ENCODE data around the gene METTL13.

METTL13 gene

GRCh38 chr1:171758011-171758410 lies 23.4 kb upstream of the METTL13 start:
- in situ Hi-C loops (cut with HindIII; ENCODE audit: low sequenced_read_pairs), result no loop called here
- H3K4me3 ChIP-seq (ENCODE audit: low read depth, low read length), result no peak overlapping the region
- no peak for TF ChIP-seq CTCF (IDR thresholded peaks at IDR 0.05; ENCODE audit: low read depth, low read length)
- no peak for DNase-seq (ENCODE audit: low read depth, low spot score)

DNA sequence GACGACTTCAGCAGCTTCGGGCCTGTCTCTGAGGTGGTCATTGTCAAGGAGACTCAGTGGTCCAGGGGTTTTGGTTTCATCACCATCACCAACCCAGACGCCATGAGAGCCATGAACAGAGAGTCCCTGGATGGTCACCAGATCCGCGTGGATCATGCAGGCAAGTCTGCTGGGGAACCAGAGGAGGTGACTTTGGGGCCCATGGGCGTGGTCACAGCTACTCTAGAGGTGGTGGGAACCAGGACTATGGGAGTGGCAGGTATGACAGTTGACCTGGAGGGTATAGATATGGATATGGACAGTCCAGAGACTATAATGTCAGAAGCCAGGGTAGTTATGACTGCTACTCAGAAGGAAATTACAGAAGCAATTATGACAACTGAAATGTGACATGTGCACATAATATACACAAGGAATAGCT lies 19.3 kb upstream of the METTL13 start:
- H3K4me3 ChIP-seq (ENCODE audit: low read depth, low read length), result no peak overlapping the region
- no peak for DNase-seq (ENCODE audit: low read depth, low spot score)
- TF ChIP-seq CTCF (IDR thresholded peaks at IDR 0.05; ENCODE audit: low read depth, low read length), result no peak
- in situ Hi-C loops (cut with HindIII; ENCODE audit: low sequenced_read_pairs), result no loop called here

DNA sequence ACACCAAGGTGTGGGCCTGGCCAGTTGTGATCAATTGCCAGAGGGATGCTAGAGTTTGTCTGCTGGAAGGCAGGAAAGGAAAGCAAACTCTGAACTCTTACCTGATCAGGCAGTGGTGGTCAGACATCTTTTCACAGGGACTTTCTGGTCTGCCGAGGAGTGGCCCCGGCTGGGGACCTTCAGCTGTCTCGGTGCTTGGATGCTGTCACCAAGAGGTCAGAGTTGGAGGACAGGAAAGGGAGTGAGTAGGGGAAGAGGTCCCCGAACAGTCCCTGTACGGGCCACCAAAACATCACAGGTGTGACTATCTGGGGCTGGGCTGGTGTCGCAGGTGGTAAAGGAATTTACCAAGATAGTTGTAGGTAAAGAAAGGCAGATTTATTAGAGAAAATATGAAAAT lies 17.7 kb upstream of the METTL13 start:
- no peak overlapping the region for H3K4me3 ChIP-seq (ENCODE audit: low read depth, low read length)
- no peak for TF ChIP-seq CTCF (IDR thresholded peaks at IDR 0.05; ENCODE audit: low read depth, low read length)
- DNase-seq (ENCODE audit: low read depth, low spot score), result no peak
- in situ Hi-C loops (cut with HindIII; ENCODE audit: low sequenced_read_pairs), result no loop called here

GRCh38 chr1:171769171-171769570 lies 12.3 kb upstream of the METTL13 start:
- H3K4me3 ChIP-seq (ENCODE audit: low read depth, low read length), result no peak overlapping the region
- in situ Hi-C loops (cut with HindIII; ENCODE audit: low sequenced_read_pairs), result no loop called here
- no peak for DNase-seq (ENCODE audit: low read depth, low spot score)
- no peak for TF ChIP-seq CTCF (IDR thresholded peaks at IDR 0.05; ENCODE audit: low read depth, low read length)

- no peak for TF ChIP-seq CTCF (IDR thresholded peaks at IDR 0.05; ENCODE audit: low read depth, low read length)
- H3K4me3 ChIP-seq (ENCODE audit: low read depth, low read length), result no peak overlapping the region
- in situ Hi-C loops (cut with HindIII; ENCODE audit: low sequenced_read_pairs), result no loop called here
- no peak for DNase-seq (ENCODE audit: low read depth, low spot score)
These were observed 11.7 kb upstream of the METTL13 start for GRCh38 chr1:171769754-171770153.

- in situ Hi-C loops (cut with HindIII; ENCODE audit: low sequenced_read_pairs), result no loop called here
- DNase-seq (ENCODE audit: low read depth, low spot score), result no peak
- no peak overlapping the region for H3K4me3 ChIP-seq (ENCODE audit: low read depth, low read length)
- TF ChIP-seq CTCF (IDR thresholded peaks at IDR 0.05; ENCODE audit: low read depth, low read length), result no peak
These were observed 9.1 kb upstream of the METTL13 start for GRCh38 chr1:171772312-171772711.

GRCh38 chr1:171780583-171781175 lies 781 bp upstream of the METTL13 start:
- in situ Hi-C loops (cut with HindIII; ENCODE audit: low sequenced_read_pairs), result no loop called here
- DNase-seq (ENCODE audit: low read depth, low spot score), result no peak
- TF ChIP-seq CTCF (IDR thresholded peaks at IDR 0.05; ENCODE audit: low read depth, low read length), result no peak
- peak overlapping the region; percentile 50 for H3K4me3 ChIP-seq (ENCODE audit: low read depth, low read length)
